GM12878 (cell line): Measurements from ENCODE around the gene FEZF2. TPM values are rescaled to one million over a fixed set of nuclear protein-coding genes. Genes with fewer than 3 reads are reported as not detected.

Source experiments
- ATAC-seq: fragments of 200-7000 bp; cut with Tn5 transposase; 3 replicates; pipeline ENCODE4 v1.9.1; 2020; ENCODE audit warnings: mild to moderate bottlenecking, moderate library complexity
- BruUV-seq: library from RNA; stranded (reverse); fragments of 400-500 nt; replicated peaks from 2 replicates; lab custom pipeline; 2021; lab: Mats Ljungman, UMichigan
- CTCF ChIA-PET: fragments of 300-600 bp; sonication (Branson Sonifier 250); formaldehyde crosslinking; extraction: SDS; loops from one replicate; lab custom pipeline; 2021; ENCODE audit warnings: inconsistent platforms; lab: Yijun Ruan, JAX
- POLR2A ChIA-PET: fragments of 350-600 bp; formaldehyde crosslinking; extraction: SDS; loops from one replicate; lab custom pipeline; 2021; ENCODE audit warnings: inconsistent platforms; lab: Charles Lee
- RAD21 ChIA-PET: fragments of 300-600 bp; sonication (Branson Sonifier 250); formaldehyde crosslinking; loops from one replicate; lab custom pipeline; 2023; ENCODE audit warnings: antibody characterized with exemption; ENCODE audit not compliant: unreplicated experiment; lab: Charles Lee
- SMC1A ChIA-PET: fragments of 300-600 bp; sonication (Branson Sonifier 250); formaldehyde crosslinking; loops from one replicate; lab custom pipeline; 2023; ENCODE audit not compliant: unreplicated experiment, uncharacterized antibody; lab: Charles Lee
- DNase-seq: peaks from one replicate; pipeline ENCODE4 v3.0.0-alpha.2; 2011; ENCODE audit warnings: low read depth, low spot score
- FAIRE-seq: peaks from 3 replicates; lab custom pipeline; 2011; peaks lifted over from hg19 to GRCh38; lab: Jason Lieb, UNC
- H2AFZ ChIP-seq: 2 replicates; pipeline ENCODE4 v1.6.0; 2011; ENCODE audit warnings: low read depth, low read length, control low read depth; ENCODE audit not compliant: control insufficient read depth
- H3K27ac ChIP-seq: 2 replicates; pipeline ENCODE4 v1.5.1; 2011; ENCODE audit warnings: control low read depth; ENCODE audit not compliant: control insufficient read depth, insufficient read depth
- H3K27me3 ChIP-seq, 2 experiments: replicated peaks in 1 of 2; 2 replicates each; pipeline versions ENCODE4 v1.6.0 to v1.6.1; 2011; ENCODE audit warnings: low read length in 1 of 2; ENCODE audit not compliant: control insufficient read depth in 2 of 2, insufficient read depth in 2 of 2
- H3K36me3 ChIP-seq, 2 experiments: 2 replicates each; pipeline ENCODE4 v1.5.1; 2011; ENCODE audit warnings: low read length in 1 of 2; ENCODE audit not compliant: control insufficient read depth in 2 of 2, insufficient read depth in 2 of 2
- H3K4me1 ChIP-seq: 2 replicates; pipeline ENCODE4 v1.6.1; 2011; ENCODE audit warnings: mild to moderate bottlenecking, low read length, moderate library complexity, mixed read lengths; ENCODE audit not compliant: control insufficient read depth, insufficient read depth
- H3K4me2 ChIP-seq: 2 replicates; pipeline ENCODE4 v1.6.0; 2011; ENCODE audit warnings: control low read depth; ENCODE audit not compliant: control insufficient read depth, insufficient read depth
- H3K4me3 ChIP-seq: fragments of 200-600 bp; sonication (generic); 2 replicates; pipeline ENCODE4 v1.5.1; 2016
- H3K79me2 ChIP-seq: 2 replicates; pipeline ENCODE4 v1.6.0; 2011; ENCODE audit warnings: low read length; ENCODE audit not compliant: control insufficient read depth, insufficient read depth
- H3K9ac ChIP-seq: 2 replicates; pipeline ENCODE4 v1.8.0; 2011; ENCODE audit warnings: low read length, control low read depth, mixed read lengths; ENCODE audit not compliant: control insufficient read depth, insufficient read depth
- H3K9me3 ChIP-seq: replicated peaks from 3 replicates; pipeline ENCODE4 v1.5.1; 2011; ENCODE audit warnings: mild to moderate bottlenecking, low read length; ENCODE audit not compliant: control insufficient read depth, insufficient read depth
- H4K20me1 ChIP-seq: 2 replicates; pipeline ENCODE4 v1.6.0; 2011; ENCODE audit not compliant: control insufficient read depth, insufficient read depth
- CEBPB ChIP-seq, 2 experiments: fragments of 150-350 bp in 1 of 2; IDR thresholded peaks; 2 replicates each; pipeline ENCODE4 v1.6.1; 2012 to 2014; ENCODE audit warnings: low read depth in 2 of 2, low read length in 2 of 2, borderline replicate concordance in 1 of 2, inconsistent platforms in 1 of 2
- CHD2 ChIP-seq: IDR thresholded peaks from 2 replicates; pipeline ENCODE4 v1.6.1; 2011; ENCODE audit warnings: low read depth, low read length, improper control_type of control experiment, borderline replicate concordance
- HCFC1 ChIP-seq: fragments of 150-350 bp; IDR thresholded peaks from 2 replicates; pipeline ENCODE4 v1.6.1; 2014; ENCODE audit warnings: low read length
- HDAC6 ChIP-seq: fragments of 200-600 bp; sonication (generic); IDR thresholded peaks from one replicate; pipeline ENCODE4 v1.8.0; 2017; ENCODE audit warnings: antibody characterized with exemption; ENCODE audit not compliant: unreplicated experiment
- JUNB ChIP-seq: IDR thresholded peaks from 2 replicates; pipeline ENCODE4 v1.6.1; 2016; ENCODE audit warnings: antibody characterized with exemption, mild to moderate bottlenecking
- KLF5 ChIP-seq: fragments of 450-650 bp; IDR thresholded peaks from 2 replicates; pipeline ENCODE4 v1.6.1; 2014; ENCODE audit warnings: mild to moderate bottlenecking; ENCODE audit not compliant: partially characterized antibody
- MAX ChIP-seq: IDR thresholded peaks from 2 replicates; pipeline ENCODE4 v1.6.1; 2012; ENCODE audit warnings: low read depth, low read length, improper control_type of control experiment
- NFYA ChIP-seq: IDR thresholded peaks from 2 replicates; pipeline ENCODE4 v1.6.1; 2011; ENCODE audit warnings: low read depth, mild to moderate bottlenecking, low read length, improper control_type of control experiment, borderline replicate concordance
- NR2C2 ChIP-seq: IDR thresholded peaks from 2 replicates; pipeline ENCODE4 v1.6.1; 2011; ENCODE audit warnings: borderline replicate concordance, low read depth; ENCODE audit not compliant: control insufficient read depth, insufficient read length
- RELA ChIP-seq: fragments of 450-650 bp; IDR thresholded peaks from 2 replicates; pipeline ENCODE4 v1.8.0; 2014; ENCODE audit warnings: borderline replicate concordance; ENCODE audit not compliant: partially characterized antibody
- RELB ChIP-seq: fragments of 450-650 bp; IDR thresholded peaks from 2 replicates; pipeline ENCODE4 v1.6.1; 2017; ENCODE audit warnings: low read depth, mild to moderate bottlenecking, moderate library complexity
- RFX5 ChIP-seq: IDR thresholded peaks from 2 replicates; pipeline ENCODE4 v1.6.1; 2011; ENCODE audit warnings: low read depth, low read length, improper control_type of control experiment
- TAF1 ChIP-seq: IDR thresholded peaks from 2 replicates; pipeline ENCODE4 v1.6.1; 2011; ENCODE audit warnings: mild to moderate bottlenecking, low read depth, low read length, borderline replicate concordance
- TBL1XR1 ChIP-seq: IDR thresholded peaks from 2 replicates; pipeline ENCODE4 v1.6.1; 2012; ENCODE audit warnings: low read depth, low read length, improper control_type of control experiment
- TCF7 ChIP-seq: IDR thresholded peaks from 2 replicates; pipeline ENCODE4 v1.6.1; 2014; ENCODE audit warnings: antibody characterized with exemption, borderline replicate concordance
- ZZZ3 ChIP-seq: IDR thresholded peaks from 2 replicates; pipeline ENCODE4 v1.6.1; 2011; ENCODE audit warnings: low read depth; ENCODE audit not compliant: control insufficient read depth, insufficient read length
- WGBS: methylation state at CpG from one replicate; pipeline ENCODE4 v1.1.6; 2016; ENCODE audit warnings: low lambda C conversion rate; ENCODE audit not compliant: insufficient replicate concordance, insufficient coverage; ENCODE audit errors: missing lambda C conversion rate; 5-methylcytosine and 5-hydroxymethylcytosine counted together
- in situ Hi-C: fragments of 300-500 bp; cut with MboI; formaldehyde crosslinking; loops from 9 replicates; pipeline ENCODE4 v1.14.3; 2018; ENCODE audit warnings: mixed read lengths
- intact Hi-C: fragments of 100-400 bp; cut with micrococcal nuclease; formaldehyde crosslinking; loops from one replicate; pipeline ENCODE4 v1.14.2; 2022; ENCODE audit not compliant: unreplicated experiment
- polyA plus RNA-seq, 11 experiments: library from polyadenylated mRNA; depleted of rRNA in 4 of 11; unstranded in 6 of 11; stranded (reverse) in 5 of 11; fragments of >200 nt; fragmentation: Nextera tagmentation in 4 of 11; fragmentation: Illumina TruSeq in 1 of 11; extraction: Ambion mirVana in 4 of 11; extraction: Trizol in 1 of 11; gene quantifications; 1 replicate in 1 of 11; 2 replicates in 10 of 11; pipeline versions ENCODE4 v1.2.1 to v1.2.3, GENCODE V29; 2011 to 2016; ENCODE audit warnings: inconsistent platforms in 2 of 11, missing spikeins in 2 of 11, low read depth in 1 of 11
- total RNA-seq, 4 experiments: library from RNA; depleted of rRNA in 3 of 4; stranded (reverse); fragments of >200 nt in 3 of 4; fragmentation: Illumina TruSeq in 1 of 4; extraction: Trizol in 1 of 4; gene quantifications; 2 replicates each; pipeline versions ENCODE4 v1.2.1 to v1.2.3, GENCODE V29; 2013 to 2021
- TF ChIP-seq, protein P1 (sequence below): IDR thresholded peaks from 2 replicates; pipeline ENCODE4 v1.6.1; 2011; ENCODE audit warnings: low read depth, low read length, improper control_type of control experiment, borderline replicate concordance

Gene FEZF2
- total and polyA plus RNA-seq, 10 of the 15 experiments (the other 5 are each of a cell fraction or from before 2014, with no cell fraction given): not detected

GRCh38 chr3:62404321-62404720 lies 31.0 kb upstream of the FEZF2 start:
- intact Hi-C loops (no loop called here), in situ Hi-C loops (no loop called here)
- Histone ChIP-seq H3K79me2 (no peaks in the 10 kb centered on the region), H4K20me1 (no peaks in the 10 kb centered on the region), H3K27me3 (no peaks in the 10 kb centered on the region; a peak in 1 of 4 replicates), H3K9ac (no peak overlapping the region), H3K4me3 (no peak overlapping the region)
- ATAC-seq: no peak
- BruUV-seq: no TSS peak
- TF ChIP-seq TBL1XR1: no peak
- TF ChIP-seq, all 136 proteins: peak for 0
- Histone ChIP-seq H3K4me1 (no peaks in the 10 kb centered on the region), H3K4me2 (no peak overlapping the region), H3K36me3 (no peaks in the 10 kb centered on the region), H3K27ac (no peak overlapping the region), H3K9me3 (no peaks in the 10 kb centered on the region), H2AFZ (no peak overlapping the region)
- DNase-seq (no peak), FAIRE-seq (no peak)
- WGBS: 42% methylated on average over 8 of the region's 8 CpGs
- ChIA-PET SMC1A (no interaction called here), RAD21 (no interaction called here), CTCF (no interaction called here), POLR2A (no interaction called here)

DNA sequence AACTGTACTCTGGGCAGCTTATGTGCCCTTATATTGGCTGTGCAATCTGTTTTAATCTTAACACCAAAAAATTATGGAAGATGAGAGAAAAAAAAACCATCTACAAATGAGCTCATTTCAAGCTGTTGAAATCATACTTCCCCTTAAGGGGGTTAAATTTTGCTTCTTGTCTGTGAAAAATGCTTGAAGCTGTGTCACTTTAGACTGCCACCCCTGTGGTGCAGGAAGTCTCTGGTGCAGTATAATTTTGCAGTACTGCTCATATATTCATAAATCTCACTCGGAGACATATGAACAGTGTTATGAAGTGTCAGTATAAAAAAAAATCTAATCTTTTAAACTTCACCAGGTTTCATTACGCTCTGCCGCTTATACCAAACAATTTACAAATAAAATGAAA lies 30.4 kb upstream of the FEZF2 start:
- DNase-seq (no peak), ATAC-seq (no peak), FAIRE-seq (no peak)
- 71% methylated on average over 3 of the region's 3 CpGs for WGBS
- Histone ChIP-seq H3K27me3 (peaks cover 0 to 2% of the 10 kb centered on the region in 2 experiments; a peak in 2 of 4 replicates), H4K20me1 (no peaks in the 10 kb centered on the region), H3K79me2 (no peaks in the 10 kb centered on the region), H3K9ac (no peak overlapping the region), H3K4me2 (no peak overlapping the region), H3K27ac (no peak overlapping the region), H3K36me3 (no peaks in the 10 kb centered on the region), H3K4me1 (no peaks in the 10 kb centered on the region), H2AFZ (no peak overlapping the region), H3K9me3 (no peaks in the 10 kb centered on the region), H3K4me3 (no peak overlapping the region)
- ChIA-PET SMC1A (no interaction called here), RAD21 (no interaction called here), CTCF (no interaction called here), POLR2A (no interaction called here)
- BruUV-seq: no TSS peak
- intact Hi-C loops (no loop called here), in situ Hi-C loops (no loop called here)
- TF ChIP-seq MAX: no peak
- no peak for TF ChIP-seq NR2C2
- no peak for TF ChIP-seq HDAC6
- TF ChIP-seq NFYA: no peak
- TF ChIP-seq JUNB: no peak
- TF ChIP-seq RELA: no peak
- TF ChIP-seq HCFC1: no peak
- no peak for TF ChIP-seq RFX5
- TF ChIP-seq CHD2: no peak
- TF ChIP-seq RELB: no peak
- TF ChIP-seq CEBPB (IDR thresholded peaks at IDR 0.05; ENCODE audit: borderline replicate concordance in 1 of 2, low read depth in 2 of 2, low read length in 2 of 2): no peak
- TF ChIP-seq KLF5: no peak
- no peak for TF ChIP-seq TAF1
- TF ChIP-seq ZZZ3: no peak
- no peak for TF ChIP-seq TCF7
- TF ChIP-seq, protein P1, sequence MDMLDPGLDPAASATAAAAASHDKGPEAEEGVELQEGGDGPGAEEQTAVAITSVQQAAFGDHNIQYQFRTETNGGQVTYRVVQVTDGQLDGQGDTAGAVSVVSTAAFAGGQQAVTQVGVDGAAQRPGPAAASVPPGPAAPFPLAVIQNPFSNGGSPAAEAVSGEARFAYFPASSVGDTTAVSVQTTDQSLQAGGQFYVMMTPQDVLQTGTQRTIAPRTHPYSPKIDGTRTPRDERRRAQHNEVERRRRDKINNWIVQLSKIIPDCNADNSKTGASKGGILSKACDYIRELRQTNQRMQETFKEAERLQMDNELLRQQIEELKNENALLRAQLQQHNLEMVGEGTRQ: no peak
